Body of pancreas (tissue), 4 donors: ENCODE results near the gene CYP46A1.

Source experiments
- POLR2A ChIP-seq, 3 donors: fragments of 450-650 bp; IDR thresholded peaks; one replicate each; pipeline ENCODE4 v1.6.1; 2016; ENCODE audit warnings: antibody characterized with exemption in 3 of 3, mild to moderate bottlenecking in 2 of 3
- TF ChIP-seq, protein P1 (sequence below), 7 experiments: fragments of 450-650 bp in 4 of 7; fragments of 200-600 bp in 3 of 7; sonication (generic) in 3 of 7; IDR thresholded peaks; one replicate each; pipeline ENCODE4 v1.5.1; 2016 to 2019; ENCODE audit warnings: antibody characterized with exemption in 7 of 7

DNA sequence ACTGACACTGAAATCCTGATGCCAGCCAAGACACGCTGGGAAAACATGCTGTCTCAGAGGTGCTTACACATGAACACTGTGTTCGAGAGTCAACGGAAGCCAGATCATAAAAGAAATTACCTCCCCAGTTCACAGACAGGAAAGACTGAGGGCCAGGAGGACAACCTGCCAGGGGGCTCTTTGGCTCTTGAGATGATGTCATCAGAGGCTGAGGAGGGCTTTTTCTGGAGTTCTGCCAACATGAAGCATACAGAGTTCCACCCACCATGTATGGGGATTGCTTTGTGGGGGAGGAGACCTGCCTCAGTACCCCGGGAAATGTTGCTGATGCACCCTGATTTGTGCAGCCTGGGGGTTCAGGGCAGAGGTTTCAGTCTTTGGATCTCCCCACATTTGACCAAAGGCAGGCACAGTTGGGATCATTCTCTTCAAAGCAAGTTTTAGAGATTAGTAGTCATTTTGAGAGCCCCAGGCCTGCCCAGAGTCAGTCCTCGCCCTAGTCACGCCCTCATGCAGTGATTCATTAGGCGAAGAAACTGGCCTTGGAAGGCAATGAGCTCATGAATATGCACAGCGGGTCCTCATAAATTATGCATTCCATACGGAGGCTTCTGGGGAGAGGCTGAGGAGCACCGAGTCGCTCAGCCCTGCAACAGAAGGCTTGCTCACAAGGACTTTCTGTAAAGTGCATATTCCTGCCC is 74.2 kb downstream of the CYP46A1 start:
- TF ChIP-seq, protein P1, sequence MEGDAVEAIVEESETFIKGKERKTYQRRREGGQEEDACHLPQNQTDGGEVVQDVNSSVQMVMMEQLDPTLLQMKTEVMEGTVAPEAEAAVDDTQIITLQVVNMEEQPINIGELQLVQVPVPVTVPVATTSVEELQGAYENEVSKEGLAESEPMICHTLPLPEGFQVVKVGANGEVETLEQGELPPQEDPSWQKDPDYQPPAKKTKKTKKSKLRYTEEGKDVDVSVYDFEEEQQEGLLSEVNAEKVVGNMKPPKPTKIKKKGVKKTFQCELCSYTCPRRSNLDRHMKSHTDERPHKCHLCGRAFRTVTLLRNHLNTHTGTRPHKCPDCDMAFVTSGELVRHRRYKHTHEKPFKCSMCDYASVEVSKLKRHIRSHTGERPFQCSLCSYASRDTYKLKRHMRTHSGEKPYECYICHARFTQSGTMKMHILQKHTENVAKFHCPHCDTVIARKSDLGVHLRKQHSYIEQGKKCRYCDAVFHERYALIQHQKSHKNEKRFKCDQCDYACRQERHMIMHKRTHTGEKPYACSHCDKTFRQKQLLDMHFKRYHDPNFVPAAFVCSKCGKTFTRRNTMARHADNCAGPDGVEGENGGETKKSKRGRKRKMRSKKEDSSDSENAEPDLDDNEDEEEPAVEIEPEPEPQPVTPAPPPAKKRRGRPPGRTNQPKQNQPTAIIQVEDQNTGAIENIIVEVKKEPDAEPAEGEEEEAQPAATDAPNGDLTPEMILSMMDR (IDR thresholded peaks at IDR 0.05), result no peak
- TF ChIP-seq POLR2A (IDR thresholded peaks at IDR 0.05), result no peak
